HG03045 (cell line): ENCODE data around the gene TGIF1.

Experiments used
- ATAC-seq: cut with Tn5 transposase; IDR thresholded peaks from one replicate; pipeline ENCODE4 v1.9.1; 2021; ENCODE audit warnings: mild to moderate bottlenecking, moderate library complexity; ENCODE audit not compliant: unreplicated experiment

TGIF1 gene

DNA sequence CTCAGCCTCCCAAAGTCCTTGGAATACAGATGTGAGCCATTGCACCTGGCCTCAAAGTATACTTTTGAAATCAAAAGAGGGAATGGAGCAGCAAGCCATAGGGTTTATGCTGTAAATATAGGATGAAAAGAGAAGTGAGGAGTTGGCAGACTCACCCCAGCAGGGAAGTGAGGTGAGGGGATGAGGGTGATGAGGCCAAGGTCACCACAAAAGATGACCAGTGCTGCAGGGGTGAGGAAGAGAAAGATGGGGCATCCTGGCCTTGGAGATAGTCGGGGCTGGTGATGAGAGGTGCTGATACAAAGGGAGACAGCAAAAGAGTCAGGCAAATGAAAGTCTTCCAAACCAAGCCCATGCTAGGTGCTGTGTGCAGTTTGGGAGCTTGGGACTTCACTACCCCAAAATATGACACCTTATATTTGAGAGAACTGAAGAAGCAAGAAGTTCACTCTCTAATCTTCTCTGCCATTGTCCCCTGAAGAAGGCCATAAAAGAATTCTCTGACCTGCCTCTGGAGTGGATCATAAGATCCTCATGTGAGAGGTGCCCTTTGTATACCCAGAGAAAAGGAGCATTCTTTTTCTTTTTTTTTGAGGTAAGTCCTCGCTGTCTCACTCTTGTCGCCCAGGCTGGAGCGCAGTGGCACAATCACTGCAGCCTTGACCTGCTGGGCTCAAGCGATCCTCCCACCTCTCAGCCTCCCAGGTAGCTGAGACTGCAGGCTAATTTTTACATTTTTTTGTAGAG, 31.0 kb downstream of the TGIF1 start:
- no peak for ATAC-seq

DNA sequence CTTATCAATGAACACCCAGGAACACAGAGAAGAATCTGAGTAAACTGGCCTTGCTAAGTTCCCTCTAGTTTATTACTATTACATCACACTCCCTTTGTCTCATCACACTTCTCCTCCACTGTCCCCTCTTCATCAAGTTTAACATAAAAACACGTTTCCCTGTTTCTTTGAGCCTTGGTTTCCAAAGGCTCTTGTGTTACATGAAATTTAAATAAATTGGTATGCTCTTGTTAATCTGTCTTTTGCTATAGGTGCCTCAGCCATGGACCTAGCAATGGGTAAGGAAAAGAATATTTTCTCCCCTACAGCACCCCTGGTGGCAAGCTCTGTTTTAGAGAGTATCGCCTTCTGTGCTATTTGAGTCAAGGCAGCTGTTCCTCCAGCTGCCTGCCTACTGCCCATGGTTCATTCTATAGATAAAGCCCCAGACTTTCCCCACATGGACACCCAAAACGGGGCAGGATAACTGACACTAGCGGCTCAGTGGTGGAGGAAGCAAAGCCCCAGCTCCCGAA, 31.8 kb downstream of the TGIF1 start:
- no peak for ATAC-seq

- no peak for ATAC-seq
These were observed 32.3 kb downstream of the TGIF1 start for GRCh38 chr18:3482258-3482657.

GRCh38 chr18:3485153-3486149, 35.5 kb downstream of the TGIF1 start:
- peak; percentile 52 for ATAC-seq

- ATAC-seq, result no peak
These were observed 36.5 kb downstream of the TGIF1 start for GRCh38 chr18:3486512-3486911.

DNA sequence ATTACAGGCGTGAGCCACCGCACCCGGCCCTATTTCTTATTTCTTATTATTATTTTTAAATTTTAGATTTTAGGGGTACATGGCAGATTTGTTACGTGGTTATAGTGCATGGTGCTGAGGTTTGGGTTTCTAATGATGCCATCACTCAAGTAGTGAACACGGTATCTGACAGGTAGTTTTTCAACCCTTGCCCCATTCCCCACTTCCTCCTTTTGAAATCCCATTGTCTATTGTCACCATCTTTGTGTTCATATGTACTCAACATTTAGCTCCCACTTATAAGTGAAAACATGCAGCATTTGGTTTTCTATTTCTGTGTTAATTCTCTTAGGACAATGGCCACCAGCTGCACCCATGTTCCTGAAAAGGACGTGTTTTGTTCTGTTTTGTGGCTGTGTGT, 39.5 kb downstream of the TGIF1 start:
- ATAC-seq, result no peak

- no peak for ATAC-seq
These were observed 42.1 kb downstream of the TGIF1 start for GRCh38 chr18:3491981-3492555.

- no peak for ATAC-seq
These were observed 42.7 kb downstream of the TGIF1 start for GRCh38 chr18:3492721-3493120.

DNA sequence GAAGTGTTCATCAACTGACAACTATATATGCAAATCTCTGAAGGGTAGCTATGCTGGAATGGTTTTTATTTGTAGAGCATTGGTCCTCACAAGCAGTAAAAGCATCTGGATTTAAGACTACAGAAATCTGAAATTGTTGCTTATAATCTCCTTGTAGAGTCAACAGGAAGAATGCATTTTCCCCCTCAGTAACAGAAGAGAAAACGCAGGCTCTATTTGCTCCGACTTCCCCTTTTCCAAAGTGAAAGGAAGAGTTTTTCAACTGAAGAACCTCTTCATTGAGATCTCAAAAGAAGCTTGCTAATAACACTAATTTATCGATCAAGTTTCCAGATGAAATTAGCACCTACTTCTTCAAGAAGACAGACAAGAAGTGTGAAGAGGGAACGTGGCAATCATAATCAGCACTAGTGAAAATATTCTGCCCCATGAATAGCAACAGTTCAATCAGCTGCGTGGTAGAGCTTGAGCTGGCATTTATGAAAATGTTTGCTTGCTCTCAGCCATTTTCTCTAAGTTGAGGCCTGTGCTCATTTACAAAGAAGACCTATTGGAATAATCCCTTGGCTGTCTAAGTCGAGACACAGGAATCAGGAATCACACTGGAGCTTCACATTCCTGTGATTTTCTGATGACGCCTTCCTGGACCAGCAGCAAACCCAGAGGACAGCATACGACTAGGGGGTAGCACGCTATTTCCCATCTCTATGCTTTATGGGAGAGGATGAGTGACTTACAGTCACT, 43.7 kb downstream of the TGIF1 start:
- no peak for ATAC-seq

GRCh38 chr18:3494245-3494526, 44.2 kb downstream of the TGIF1 start:
- ATAC-seq, result no peak

- ATAC-seq, result no peak
These were observed 44.6 kb downstream of the TGIF1 start for GRCh38 chr18:3494569-3494968.

GRCh38 chr18:3495691-3496430, 45.9 kb downstream of the TGIF1 start:
- no peak for ATAC-seq

DNA sequence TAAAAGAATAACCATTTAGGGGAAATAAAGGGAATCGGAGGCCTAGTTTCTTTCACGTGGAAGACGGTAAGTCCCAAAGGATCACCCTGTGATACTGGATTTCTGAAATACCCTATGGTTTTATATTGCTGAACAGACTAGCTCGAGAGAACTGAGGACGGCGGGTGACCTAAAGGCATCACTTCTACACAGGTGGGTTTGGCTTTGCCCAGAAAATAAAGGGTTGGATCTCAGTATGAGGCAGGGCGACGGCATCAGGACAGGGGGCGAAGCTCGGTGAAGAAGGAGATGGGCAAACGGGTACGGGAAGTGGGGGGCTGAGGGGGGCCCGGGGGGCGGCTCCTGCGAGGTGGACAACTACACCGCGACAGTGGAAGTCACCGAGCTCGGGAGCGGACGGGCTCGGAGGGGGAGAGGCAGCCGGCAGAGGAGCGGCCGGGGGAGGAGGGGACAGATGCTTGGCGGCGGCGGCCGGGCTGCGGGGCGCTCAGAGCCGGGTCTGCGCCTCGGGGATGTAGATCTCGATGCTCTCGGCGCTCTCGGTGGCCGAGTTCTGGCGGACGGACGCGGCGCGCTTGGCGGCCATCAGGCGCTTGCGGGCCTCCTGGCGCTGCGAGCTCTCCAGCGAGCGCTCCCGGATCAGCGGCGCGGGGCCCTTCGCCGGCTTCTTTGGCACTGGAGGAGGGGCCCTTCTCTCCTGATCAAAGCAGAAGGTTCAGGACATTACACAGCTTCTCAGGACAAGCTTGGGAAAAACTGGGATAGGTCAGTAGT, 48.9 kb downstream of the TGIF1 start:
- ATAC-seq, result no peak

- ATAC-seq, result no peak
These were observed 49.5 kb downstream of the TGIF1 start for GRCh38 chr18:3499501-3499900.

- ATAC-seq, result no peak
These were observed 50.0 kb downstream of the TGIF1 start for GRCh38 chr18:3500016-3500415.

DNA sequence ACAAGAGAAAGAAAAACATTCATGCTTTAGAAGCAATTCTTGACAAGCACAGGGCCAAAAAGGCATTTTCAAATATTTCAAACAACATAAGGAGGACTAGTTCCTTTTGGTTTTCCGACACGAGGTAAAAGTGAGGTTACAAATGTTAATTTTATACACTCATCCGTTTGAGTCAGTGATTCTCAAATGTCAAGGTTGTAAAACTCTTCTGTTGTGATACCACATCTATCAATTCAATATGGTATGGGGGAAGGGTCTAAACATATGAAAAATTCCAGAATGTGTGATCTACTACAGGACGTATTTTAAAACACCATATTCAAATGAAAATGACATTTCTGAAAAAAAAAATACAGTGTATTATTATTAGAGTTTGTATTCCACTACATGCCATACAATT, 52.7 kb downstream of the TGIF1 start:
- ATAC-seq, result no peak

DNA sequence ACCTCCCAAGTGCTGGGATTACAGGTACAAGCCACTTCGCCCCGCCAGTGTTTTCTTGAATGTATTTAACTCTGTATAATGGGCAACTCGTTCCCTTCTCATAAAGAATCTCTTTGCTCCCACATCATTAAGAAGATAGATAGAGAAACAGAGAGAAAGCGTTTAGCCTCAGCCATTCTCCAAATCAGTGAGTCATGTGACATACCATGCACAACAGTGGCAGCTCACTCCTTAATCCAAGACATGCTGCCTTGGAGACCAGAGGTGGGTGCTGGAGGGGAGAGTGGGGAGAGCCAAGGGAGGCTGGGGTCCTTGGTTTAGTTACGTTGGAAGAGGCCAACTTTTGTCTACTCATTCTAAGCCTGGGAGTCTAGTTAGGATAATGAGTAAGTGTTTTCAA, 54.7 kb downstream of the TGIF1 start:
- ATAC-seq, result no peak

GRCh38 chr18:3508576-3509549, 58.9 kb downstream of the TGIF1 start:
- no peak for ATAC-seq
